ENCODE results near the gene LEFTY1. TPM values are rescaled to one million over a fixed set of nuclear protein-coding genes. Genes with fewer than 3 reads are reported as not detected.

The LEFTY1 gene
- total and polyA plus RNA-seq, 9 donors: 0.43 to 5.1 (median 2.0) TPM

DNA sequence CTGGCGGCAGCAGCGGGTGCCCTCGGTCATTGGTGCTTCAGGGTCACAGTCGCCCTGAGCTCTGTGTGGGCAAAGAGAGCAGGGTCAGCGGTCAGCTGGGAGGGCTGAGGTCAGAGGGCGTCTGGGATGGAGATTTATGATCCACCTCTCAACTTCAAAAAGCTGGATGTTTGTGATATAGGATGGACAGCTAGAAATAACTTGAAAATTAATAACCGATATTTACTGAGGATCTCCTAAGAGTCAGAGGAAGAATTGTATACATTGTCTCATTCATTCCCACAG lies 2.0 kb downstream of the LEFTY1 start:
- 87 to 91% (median 89%) methylated on average over 7 of the region's 7 CpGs for WGBS, 3 donors

DNA sequence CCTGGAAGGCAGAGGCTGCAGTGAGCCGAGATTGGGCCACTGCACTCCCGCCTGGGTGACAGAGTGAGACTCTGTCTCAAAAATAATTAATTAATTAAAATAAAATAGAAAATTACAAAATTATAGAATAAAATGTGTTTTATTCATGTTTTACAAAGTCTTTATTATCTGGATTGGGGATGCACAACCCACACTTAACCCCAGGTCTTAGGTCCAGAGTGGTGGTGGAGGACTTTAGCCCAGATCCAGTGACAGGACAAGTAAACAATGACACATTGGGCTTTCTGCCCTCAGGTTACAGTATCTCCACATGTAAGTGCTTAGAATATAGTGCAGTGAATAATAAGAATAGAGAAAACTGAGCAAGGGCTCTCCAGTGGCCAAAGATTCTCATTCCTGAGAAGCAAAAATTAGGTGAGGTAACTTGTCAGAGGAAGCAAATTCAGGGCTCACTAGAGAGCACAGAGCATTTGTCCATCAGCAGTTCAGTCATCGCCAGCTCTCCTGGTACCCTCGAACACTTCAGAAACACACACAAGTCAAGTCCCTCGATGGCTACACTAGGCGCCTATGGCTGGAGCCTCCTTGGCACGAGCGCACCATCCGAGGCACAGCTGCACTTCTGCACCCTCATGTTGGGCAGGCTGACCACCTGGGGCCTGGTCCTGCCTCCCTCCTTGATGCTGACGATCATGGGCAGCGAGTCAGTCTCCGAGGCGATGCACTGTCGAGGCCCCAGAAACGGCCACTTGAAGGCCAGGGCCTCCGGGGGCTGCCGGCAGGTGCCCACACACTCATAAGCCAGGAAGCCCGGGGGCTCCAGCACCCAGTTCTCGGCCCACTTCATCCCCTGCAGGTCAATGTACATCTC lies 2.6 kb downstream of the LEFTY1 start:
- intact Hi-C loops (cut with DNase I): loop anchor here in 1 of 4 donors (10.0 kb wide), 1 partner anchor 112 kb away; the partner anchor contains the start of gene SRP9
- TF ChIP-seq POLR2A (IDR thresholded peaks at IDR 0.05) (no peak), EP300 (IDR thresholded peaks at IDR 0.05) (no peak)
- TF ChIP-seq, protein P1, sequence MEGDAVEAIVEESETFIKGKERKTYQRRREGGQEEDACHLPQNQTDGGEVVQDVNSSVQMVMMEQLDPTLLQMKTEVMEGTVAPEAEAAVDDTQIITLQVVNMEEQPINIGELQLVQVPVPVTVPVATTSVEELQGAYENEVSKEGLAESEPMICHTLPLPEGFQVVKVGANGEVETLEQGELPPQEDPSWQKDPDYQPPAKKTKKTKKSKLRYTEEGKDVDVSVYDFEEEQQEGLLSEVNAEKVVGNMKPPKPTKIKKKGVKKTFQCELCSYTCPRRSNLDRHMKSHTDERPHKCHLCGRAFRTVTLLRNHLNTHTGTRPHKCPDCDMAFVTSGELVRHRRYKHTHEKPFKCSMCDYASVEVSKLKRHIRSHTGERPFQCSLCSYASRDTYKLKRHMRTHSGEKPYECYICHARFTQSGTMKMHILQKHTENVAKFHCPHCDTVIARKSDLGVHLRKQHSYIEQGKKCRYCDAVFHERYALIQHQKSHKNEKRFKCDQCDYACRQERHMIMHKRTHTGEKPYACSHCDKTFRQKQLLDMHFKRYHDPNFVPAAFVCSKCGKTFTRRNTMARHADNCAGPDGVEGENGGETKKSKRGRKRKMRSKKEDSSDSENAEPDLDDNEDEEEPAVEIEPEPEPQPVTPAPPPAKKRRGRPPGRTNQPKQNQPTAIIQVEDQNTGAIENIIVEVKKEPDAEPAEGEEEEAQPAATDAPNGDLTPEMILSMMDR (IDR thresholded peaks at IDR 0.05): no peak
- H3K9me3 ChIP-seq: no peaks in the 10 kb centered on the region
- H3K36me3 ChIP-seq: no peaks in the 10 kb centered on the region
- no peaks in the 10 kb centered on the region for H3K27me3 ChIP-seq
- H3K27ac ChIP-seq: no peak overlapping the region
- 89 to 91% (median 89%) methylated on average over 16 to 19 of the region's 19 CpGs for WGBS, 3 donors
- DNase-seq: no peak
- peaks cover 5% of the 10 kb centered on the region for H3K4me1 ChIP-seq (ENCODE audit: insufficient read depth)
- H3K4me3 ChIP-seq: no peak overlapping the region

More for the DNA sequence above, 2.0 kb downstream of the LEFTY1 start:
- no peak for TF ChIP-seq EP300 (IDR thresholded peaks at IDR 0.05)
- TF ChIP-seq POLR2A (IDR thresholded peaks at IDR 0.05): no peak
- TF ChIP-seq, protein P1 (IDR thresholded peaks at IDR 0.05): no peak
- Histone ChIP-seq H3K9me3 (no peaks in the 10 kb centered on the region), H3K4me1 (ENCODE audit: insufficient read depth) (peaks cover 5% of the 10 kb centered on the region), H3K4me3 (no peak overlapping the region), H3K36me3 (no peaks in the 10 kb centered on the region), H3K27me3 (no peaks in the 10 kb centered on the region), H3K27ac (no peak overlapping the region)
- no peak for DNase-seq
- intact Hi-C loops (cut with DNase I): loop anchor here in 1 of 4 donors (10.0 kb wide), 1 partner anchor 112 kb away; the partner anchor contains the start of gene SRP9

DNA sequence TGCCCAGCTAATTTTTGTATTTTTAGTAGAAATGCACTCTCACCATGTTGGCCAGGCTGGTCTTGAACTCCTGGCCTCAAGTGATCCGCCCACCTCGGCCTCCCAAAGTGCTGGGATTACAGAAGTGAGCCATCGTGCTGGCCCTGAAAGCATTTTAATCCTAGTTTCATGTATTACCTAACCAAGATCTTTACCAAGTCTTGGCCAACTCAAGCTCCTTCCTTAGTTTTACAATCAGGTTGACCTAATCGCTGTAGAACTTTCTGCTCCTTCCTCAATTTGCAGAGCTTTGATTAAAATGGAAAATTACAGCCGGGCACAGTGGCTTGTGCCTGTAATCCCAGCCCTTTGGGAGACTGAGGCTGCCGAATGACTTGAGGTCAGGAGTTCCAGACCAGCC lies 3.6 kb downstream of the LEFTY1 start:
- DNase-seq: no peak
- intact Hi-C loops (cut with DNase I): loop anchor here in 1 of 4 donors (10.0 kb wide), 1 partner anchor 111 kb away; the partner anchor contains the start of gene SRP9
- TF ChIP-seq, protein P1 (IDR thresholded peaks at IDR 0.05): no peak
- no peak for TF ChIP-seq POLR2A (IDR thresholded peaks at IDR 0.05)
- TF ChIP-seq EP300 (IDR thresholded peaks at IDR 0.05): no peak
- Histone ChIP-seq H3K4me1 (ENCODE audit: insufficient read depth) (peaks cover 12% of the 10 kb centered on the region), H3K27me3 (no peaks in the 10 kb centered on the region), H3K4me3 (no peak overlapping the region), H3K36me3 (no peaks in the 10 kb centered on the region), H3K27ac (no peak overlapping the region), H3K9me3 (no peaks in the 10 kb centered on the region)
- WGBS, 3 donors: 91 to 95% (median 95%) methylated on average over 6 of the region's 6 CpGs

DNA sequence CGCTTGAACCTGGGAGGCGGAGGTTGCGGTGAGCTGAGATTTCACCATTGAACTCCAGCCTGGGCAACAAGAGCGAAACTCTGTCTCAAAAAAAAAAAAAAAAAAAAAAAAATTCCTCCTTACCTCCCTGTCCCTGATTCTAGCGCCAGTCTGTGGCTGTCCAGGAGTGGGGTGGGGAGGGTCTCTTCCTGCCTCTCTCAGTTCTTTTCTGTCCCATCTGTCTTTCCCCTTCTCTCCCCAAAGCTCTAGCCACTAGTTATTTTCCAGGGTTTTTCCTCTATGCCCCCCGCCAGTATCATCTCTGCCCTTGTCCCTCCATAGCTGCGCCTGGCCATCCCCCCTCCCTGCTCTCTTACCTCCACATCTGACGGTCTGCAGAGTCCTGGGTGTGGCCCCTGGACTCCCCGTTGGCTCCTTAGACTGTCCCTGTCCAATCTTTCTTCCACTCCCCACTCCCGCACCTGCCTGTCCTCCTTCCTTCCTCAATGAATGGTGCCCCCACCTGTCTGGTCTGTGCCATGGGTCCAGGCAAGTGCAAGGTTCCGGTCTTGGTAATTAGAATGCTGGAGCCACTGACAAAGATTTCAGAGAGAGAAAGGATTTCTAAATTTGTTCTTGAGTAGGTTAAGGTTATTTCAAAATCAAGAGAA lies 5.2 kb downstream of the LEFTY1 start:
- TF ChIP-seq POLR2A (IDR thresholded peaks at IDR 0.05) (no peak), EP300 (IDR thresholded peaks at IDR 0.05) (no peak)
- TF ChIP-seq, protein P1 (IDR thresholded peaks at IDR 0.05): no peak
- H3K27ac ChIP-seq: peak overlapping the region in 1 of 2 donors; percentile 85
- peaks cover 18% of the 10 kb centered on the region for H3K4me1 ChIP-seq (ENCODE audit: insufficient read depth)
- intact Hi-C loops (cut with DNase I): loop anchor here in 1 of 4 donors (10.0 kb wide), 1 partner anchor 109 kb away; the partner anchor contains the start of gene SRP9
- WGBS, 3 donors: 83 to 87% (median 87%) methylated on average over 10 to 11 of the region's 11 CpGs
- no peaks in the 10 kb centered on the region for H3K27me3 ChIP-seq
- H3K4me3 ChIP-seq: no peak overlapping the region
- no peaks in the 10 kb centered on the region for H3K36me3 ChIP-seq
- DNase-seq: no peak
- no peaks in the 10 kb centered on the region for H3K9me3 ChIP-seq
